Measurements from ENCODE around the gene TFF3. TPM values are rescaled to one million over a fixed set of nuclear protein-coding genes. Genes with fewer than 3 reads are reported as not detected.

Gene TFF3
- polyA plus RNA-seq, 1 donor, result 585 TPM

- no peak overlapping the region for H3K4me3 ChIP-seq (ENCODE audit: low read length)
- H3K27ac ChIP-seq (ENCODE audit: low read length), result no peak overlapping the region
- 100% methylated on average over 2 of the region's 14 CpGs for WGBS (ENCODE audit: insufficient coverage, low lambda C conversion rate)
- DNase-seq, result no peak
- no peaks in the 10 kb centered on the region for H3K36me3 ChIP-seq (ENCODE audit: control insufficient read depth, insufficient read depth, low read length)
- no peaks in the 10 kb centered on the region for H3K27me3 ChIP-seq (ENCODE audit: control insufficient read depth, insufficient read depth, low read length)
- H3K9me3 ChIP-seq (ENCODE audit: control insufficient read depth, low read depth, low read length), result no peaks in the 10 kb centered on the region
- peaks cover 10% of the 10 kb centered on the region for H3K4me1 ChIP-seq (ENCODE audit: control insufficient read depth, insufficient read depth, low read length)
Observed at GRCh38 chr21:42349420-42350317, 34.5 kb upstream of the TFF3 start.

DNA sequence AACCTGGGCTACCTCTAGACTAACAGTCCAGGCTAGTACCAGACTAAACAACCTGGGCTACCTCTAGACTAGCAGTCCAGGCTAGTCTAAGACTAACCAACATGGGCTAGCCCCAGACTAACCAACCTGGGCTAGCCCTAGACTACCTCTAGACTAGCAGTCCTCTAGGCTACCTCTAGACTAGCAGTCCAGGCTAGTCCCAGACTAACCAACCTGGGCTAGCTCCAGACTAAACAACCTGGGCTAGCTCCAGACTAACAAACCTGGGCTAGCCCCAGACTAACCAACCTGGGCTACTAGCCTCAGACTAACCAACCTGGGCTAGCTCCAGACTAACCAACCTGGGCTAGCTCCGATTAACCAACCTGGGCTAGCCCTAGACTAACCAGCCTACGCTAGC lies 33.6 kb upstream of the TFF3 start:
- no peak for DNase-seq
- Histone ChIP-seq H3K4me1 (ENCODE audit: control insufficient read depth, insufficient read depth, low read length) (peaks cover 10% of the 10 kb centered on the region), H3K27me3 (ENCODE audit: control insufficient read depth, insufficient read depth, low read length) (no peaks in the 10 kb centered on the region), H3K4me3 (ENCODE audit: low read length) (no peak overlapping the region), H3K9me3 (ENCODE audit: control insufficient read depth, low read depth, low read length) (no peaks in the 10 kb centered on the region), H3K27ac (ENCODE audit: low read length) (no peak overlapping the region), H3K36me3 (ENCODE audit: control insufficient read depth, insufficient read depth, low read length) (no peaks in the 10 kb centered on the region)
- WGBS (ENCODE audit: insufficient coverage, low lambda C conversion rate), result no CpG with 5 or more reads among the region's 2 CpGs

GRCh38 chr21:42347601-42348327 lies 32.6 kb upstream of the TFF3 start:
- no CpG with 5 or more reads among the region's 30 CpGs for WGBS (ENCODE audit: insufficient coverage, low lambda C conversion rate)
- Histone ChIP-seq H3K4me1 (ENCODE audit: control insufficient read depth, insufficient read depth, low read length) (peaks cover 10% of the 10 kb centered on the region), H3K27ac (ENCODE audit: low read length) (no peak overlapping the region), H3K9me3 (ENCODE audit: control insufficient read depth, low read depth, low read length) (no peaks in the 10 kb centered on the region), H3K36me3 (ENCODE audit: control insufficient read depth, insufficient read depth, low read length) (no peaks in the 10 kb centered on the region), H3K4me3 (ENCODE audit: low read length) (no peak overlapping the region), H3K27me3 (ENCODE audit: control insufficient read depth, insufficient read depth, low read length) (no peaks in the 10 kb centered on the region)
- no peak for DNase-seq

GRCh38 chr21:42346866-42347600 lies 31.8 kb upstream of the TFF3 start:
- no CpG with 5 or more reads among the region's 30 CpGs for WGBS (ENCODE audit: insufficient coverage, low lambda C conversion rate)
- no peak for DNase-seq
- no peaks in the 10 kb centered on the region for H3K27me3 ChIP-seq (ENCODE audit: control insufficient read depth, insufficient read depth, low read length)
- H3K4me3 ChIP-seq (ENCODE audit: low read length), result no peak overlapping the region
- no peaks in the 10 kb centered on the region for H3K36me3 ChIP-seq (ENCODE audit: control insufficient read depth, insufficient read depth, low read length)
- H3K27ac ChIP-seq (ENCODE audit: low read length), result no peak overlapping the region
- H3K9me3 ChIP-seq (ENCODE audit: control insufficient read depth, low read depth, low read length), result no peaks in the 10 kb centered on the region
- H3K4me1 ChIP-seq (ENCODE audit: control insufficient read depth, insufficient read depth, low read length), result peaks cover 10% of the 10 kb centered on the region

DNA sequence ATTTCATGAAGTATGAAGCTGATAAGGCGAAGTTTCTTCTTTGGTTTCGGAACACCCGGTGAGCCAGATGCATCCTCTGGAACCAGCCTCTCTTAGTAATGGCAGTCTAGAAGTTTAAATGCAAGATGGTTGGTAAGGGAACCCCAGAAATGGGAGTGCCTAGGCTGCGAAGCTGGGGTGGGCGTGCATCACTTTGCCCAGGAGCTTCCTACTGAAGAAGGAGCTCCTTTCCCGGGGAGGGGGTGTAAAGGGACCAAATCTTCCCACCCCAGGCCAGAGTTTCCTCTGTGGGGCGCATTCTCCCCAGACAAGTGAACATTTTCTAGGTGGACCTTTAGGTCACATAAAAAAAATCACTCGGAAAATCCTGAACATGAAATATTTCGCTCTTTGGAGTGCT lies 31.2 kb upstream of the TFF3 start:
- H3K27ac ChIP-seq (ENCODE audit: low read length), result no peak overlapping the region
- H3K4me1 ChIP-seq (ENCODE audit: control insufficient read depth, insufficient read depth, low read length), result peaks cover 10% of the 10 kb centered on the region
- no peak overlapping the region for H3K4me3 ChIP-seq (ENCODE audit: low read length)
- no peaks in the 10 kb centered on the region for H3K27me3 ChIP-seq (ENCODE audit: control insufficient read depth, insufficient read depth, low read length)
- H3K36me3 ChIP-seq (ENCODE audit: control insufficient read depth, insufficient read depth, low read length), result no peaks in the 10 kb centered on the region
- 66% methylated on average over 2 of the region's 9 CpGs for WGBS (ENCODE audit: insufficient coverage, low lambda C conversion rate)
- DNase-seq, result no peak
- H3K9me3 ChIP-seq (ENCODE audit: control insufficient read depth, low read depth, low read length), result no peaks in the 10 kb centered on the region

DNA sequence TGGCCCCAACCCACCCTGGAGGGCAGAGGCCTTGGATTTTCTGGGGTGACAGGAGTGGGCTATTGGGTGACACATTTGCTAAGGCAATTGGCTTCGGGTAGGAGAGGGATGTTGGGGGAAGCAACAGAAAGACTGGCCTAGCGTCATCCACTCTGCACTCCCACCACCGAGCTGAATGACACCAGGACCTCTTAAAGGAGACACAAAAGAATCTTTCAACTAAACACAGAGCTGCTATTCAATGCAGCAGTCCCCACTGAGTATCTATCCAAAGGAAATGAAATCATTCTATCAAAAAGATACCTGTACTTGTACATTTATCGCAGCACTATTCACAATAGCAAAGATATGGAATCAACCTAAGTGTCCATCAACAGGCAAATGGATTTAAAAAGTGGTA lies 29.4 kb upstream of the TFF3 start:
- Histone ChIP-seq H3K36me3 (ENCODE audit: control insufficient read depth, insufficient read depth, low read length) (no peaks in the 10 kb centered on the region), H3K27me3 (ENCODE audit: control insufficient read depth, insufficient read depth, low read length) (no peaks in the 10 kb centered on the region), H3K4me3 (ENCODE audit: low read length) (no peak overlapping the region), H3K4me1 (ENCODE audit: control insufficient read depth, insufficient read depth, low read length) (no peaks in the 10 kb centered on the region), H3K9me3 (ENCODE audit: control insufficient read depth, low read depth, low read length) (no peaks in the 10 kb centered on the region), H3K27ac (ENCODE audit: low read length) (no peak overlapping the region)
- 80% methylated on average over 2 of the region's 4 CpGs for WGBS (ENCODE audit: insufficient coverage, low lambda C conversion rate)
- DNase-seq, result no peak

- Histone ChIP-seq H3K4me3 (ENCODE audit: low read length) (no peak overlapping the region), H3K4me1 (ENCODE audit: control insufficient read depth, insufficient read depth, low read length) (no peaks in the 10 kb centered on the region), H3K27ac (ENCODE audit: low read length) (no peak overlapping the region), H3K9me3 (ENCODE audit: control insufficient read depth, low read depth, low read length) (no peaks in the 10 kb centered on the region), H3K27me3 (ENCODE audit: control insufficient read depth, insufficient read depth, low read length) (no peaks in the 10 kb centered on the region), H3K36me3 (ENCODE audit: control insufficient read depth, insufficient read depth, low read length) (no peaks in the 10 kb centered on the region)
- no peak for DNase-seq
- no CpG with 5 or more reads among the region's 11 CpGs for WGBS (ENCODE audit: insufficient coverage, low lambda C conversion rate)
Observed at GRCh38 chr21:42343963-42344510, 28.8 kb upstream of the TFF3 start.

GRCh38 chr21:42343556-42343955 lies 28.3 kb upstream of the TFF3 start:
- 86% methylated on average over 1 of the region's 6 CpGs for WGBS (ENCODE audit: insufficient coverage, low lambda C conversion rate)
- Histone ChIP-seq H3K4me3 (ENCODE audit: low read length) (no peak overlapping the region), H3K27me3 (ENCODE audit: control insufficient read depth, insufficient read depth, low read length) (no peaks in the 10 kb centered on the region), H3K4me1 (ENCODE audit: control insufficient read depth, insufficient read depth, low read length) (peaks cover 1% of the 10 kb centered on the region), H3K9me3 (ENCODE audit: control insufficient read depth, low read depth, low read length) (no peaks in the 10 kb centered on the region), H3K27ac (ENCODE audit: low read length) (no peak overlapping the region), H3K36me3 (ENCODE audit: control insufficient read depth, insufficient read depth, low read length) (no peaks in the 10 kb centered on the region)
- DNase-seq, result no peak

- Histone ChIP-seq H3K4me1 (ENCODE audit: control insufficient read depth, insufficient read depth, low read length) (peaks cover 6% of the 10 kb centered on the region), H3K27ac (ENCODE audit: low read length) (no peak overlapping the region), H3K27me3 (ENCODE audit: control insufficient read depth, insufficient read depth, low read length) (no peaks in the 10 kb centered on the region), H3K4me3 (ENCODE audit: low read length) (no peak overlapping the region), H3K9me3 (ENCODE audit: control insufficient read depth, low read depth, low read length) (no peaks in the 10 kb centered on the region), H3K36me3 (ENCODE audit: control insufficient read depth, insufficient read depth, low read length) (no peaks in the 10 kb centered on the region)
- DNase-seq, result no peak
- WGBS (ENCODE audit: insufficient coverage, low lambda C conversion rate), result no CpG with 5 or more reads among the region's 10 CpGs
Observed at GRCh38 chr21:42343101-42343500, 27.9 kb upstream of the TFF3 start.

Measured in large intestine (tissue), 3 donors.